GM12878 (cell line): ENCODE data around the gene LARP4B. TPM values are rescaled to one million over a fixed set of nuclear protein-coding genes. Genes with fewer than 3 reads are reported as not detected.

Experiments
- ELK1 ChIP-seq: IDR thresholded peaks from 2 replicates; pipeline ENCODE4 v1.6.1; 2012; ENCODE audit warnings: low read depth, low read length, improper control_type of control experiment
- HCFC1 ChIP-seq: fragments of 150-350 bp; IDR thresholded peaks from 2 replicates; pipeline ENCODE4 v1.6.1; 2014; ENCODE audit warnings: low read length
- IKZF1 ChIP-seq: fragments of 450-650 bp; conservative IDR thresholded peaks from 2 replicates; pipeline ENCODE4 v1.6.1; 2017; ENCODE audit warnings: antibody characterized with exemption, mild to moderate bottlenecking
- PBX3 ChIP-seq: IDR thresholded peaks from 2 replicates; pipeline ENCODE4 v1.6.1; 2011; ENCODE audit warnings: mild to moderate bottlenecking, low read depth, low read length, moderate library complexity; ENCODE audit not compliant: insufficient replicate concordance
- POU2F2 ChIP-seq: IDR thresholded peaks from 3 replicates; pipeline ENCODE4 v1.6.1; 2011; ENCODE audit warnings: low read depth, mild to moderate bottlenecking, low read length, borderline replicate concordance
- SMC3 ChIP-seq: IDR thresholded peaks from 2 replicates; pipeline ENCODE4 v1.6.1; 2011; ENCODE audit warnings: low read length, improper control_type of control experiment, borderline replicate concordance
- WRNIP1 ChIP-seq: IDR thresholded peaks from 2 replicates; pipeline ENCODE4 v1.6.1; 2011; ENCODE audit warnings: low read depth, low read length, improper control_type of control experiment, borderline replicate concordance
- ZNF24 ChIP-seq: fragments of 450-650 bp; IDR thresholded peaks from 2 replicates; pipeline ENCODE4 v1.6.1; 2017; ENCODE audit warnings: antibody characterized with exemption, mild to moderate bottlenecking
- ZNF687 ChIP-seq: fragments of 450-650 bp; IDR thresholded peaks from 2 replicates; pipeline ENCODE4 v1.6.1; 2017; ENCODE audit warnings: mild to moderate bottlenecking, moderate library complexity
- polyA plus RNA-seq, 11 experiments: library from polyadenylated mRNA; depleted of rRNA in 4 of 11; unstranded in 6 of 11; stranded (reverse) in 5 of 11; fragments of >200 nt; fragmentation: Nextera tagmentation in 4 of 11; fragmentation: Illumina TruSeq in 1 of 11; extraction: Ambion mirVana in 4 of 11; extraction: Trizol in 1 of 11; gene quantifications; 1 replicate in 1 of 11; 2 replicates in 10 of 11; pipeline versions ENCODE4 v1.2.1 to v1.2.3, GENCODE V29; 2011 to 2016; ENCODE audit warnings: inconsistent platforms in 2 of 11, missing spikeins in 2 of 11, low read depth in 1 of 11
- total RNA-seq, 4 experiments: library from RNA; depleted of rRNA in 3 of 4; stranded (reverse); fragments of >200 nt in 3 of 4; fragmentation: Illumina TruSeq in 1 of 4; extraction: Trizol in 1 of 4; gene quantifications; 2 replicates each; pipeline versions ENCODE4 v1.2.1 to v1.2.3, GENCODE V29; 2013 to 2021

LARP4B gene
- total and polyA plus RNA-seq, 10 of the 15 experiments (the other 5 are each of a cell fraction or from before 2014, with no cell fraction given) = 10.5 to 119 (median 39.4) TPM

- TF ChIP-seq POU2F2 (no peak), IKZF1 (no peak), SMC3 (no peak), ZNF24 (no peak), HCFC1 (no peak), ELK1 (no peak), PBX3 (no peak), ZNF687 (no peak), WRNIP1 (no peak)
These were observed 154.7 kb downstream of the LARP4B start (continued) for GRCh38 chr10:776772-777171.
